Gastrocnemius medialis (tissue), 4 donors: Measurements from ENCODE around the gene MDM2. TPM values are rescaled to one million over a fixed set of nuclear protein-coding genes. Genes with fewer than 3 reads are reported as not detected.
"Not testable (repeated sequence)": the region's sequence is repeated elsewhere in the genome, so short reads cannot be mapped to it uniquely, and the experiment has no call there.

Source experiments
- ATAC-seq, 2 donors: fragments of 150-250 bp; one replicate each; pipeline ENCODE4 v1.9.1; 2016
- DNase-seq, 2 donors: peaks; one replicate each; pipeline ENCODE4 v3.0.0-alpha.2; 2019
- H3K27ac ChIP-seq, 4 donors: fragments of 200-600 bp; sonication (generic); 1 replicate in 1 of 4; 2 replicates in 3 of 4; pipeline ENCODE4 v1.5.1; 2016 to 2018; ENCODE audit warnings: mild to moderate bottlenecking in 2 of 4, moderate library complexity in 1 of 4
- H3K27me3 ChIP-seq, 3 donors: fragments of 200-600 bp; sonication (generic) in 2 of 3; 1 replicate in 1 of 3; 2 replicates in 2 of 3; pipeline versions ENCODE4 v1.5.1 to v1.6.0; 2016 to 2019; ENCODE audit warnings: mild to moderate bottlenecking in 1 of 3, moderate library complexity in 1 of 3
- H3K36me3 ChIP-seq, 2 donors: fragments of 200-600 bp; sonication (generic) in 1 of 2; one replicate each; pipeline ENCODE4 v1.5.1; 2017 to 2018
- H3K4me1 ChIP-seq, 2 donors: fragments of 200-600 bp; sonication (generic) in 1 of 2; one replicate each; pipeline ENCODE4 v1.5.1; 2016 to 2017; ENCODE audit warnings: mild to moderate bottlenecking in 2 of 2
- H3K4me3 ChIP-seq, 4 donors: fragments of 200-600 bp; sonication (generic) in 3 of 4; 1 replicate in 1 of 4; 2 replicates in 3 of 4; pipeline ENCODE4 v1.5.1; 2016 to 2019; ENCODE audit warnings: mild to moderate bottlenecking in 2 of 4
- H3K9me3 ChIP-seq, 3 donors: fragments of 200-600 bp; sonication (generic) in 2 of 3; 1 replicate in 1 of 3; 2 replicates in 2 of 3; pipeline ENCODE4 v1.5.1; 2016 to 2019
- POLR2A ChIP-seq, 2 donors: fragments of 450-650 bp; IDR thresholded peaks; one replicate each; pipeline ENCODE4 v1.6.1; 2017; ENCODE audit warnings: antibody characterized with exemption in 2 of 2, mild to moderate bottlenecking in 2 of 2, moderate library complexity in 2 of 2
- in situ Hi-C, 4 donors: fragments of 200-750 bp; cut with MboI; loops; one replicate each; pipeline versions ENCODE4 v1.15.0 to v1.8.0; 2017; ENCODE audit warnings: low sequenced_read_pairs in 4 of 4
- intact Hi-C: fragments of 100-400 bp; cut with DNase I; formaldehyde crosslinking; loops from one replicate; pipeline ENCODE4 v1.15.1; 2023; ENCODE audit warnings: low total_unique reads
- total RNA-seq, 4 donors: library from RNA; depleted of rRNA; stranded (reverse); fragments of >200 nt; gene quantifications; one replicate each; pipeline versions ENCODE4 v1.1.0 to v1.2.3, GENCODE V29; 2016
- TF ChIP-seq, protein P1 (sequence below), 5 experiments: fragments of 450-650 bp in 3 of 5; fragments of 200-600 bp in 2 of 5; sonication (generic) in 2 of 5; IDR thresholded peaks in 4 of 5; conservative IDR thresholded peaks in 1 of 5; 1 replicate in 4 of 5; 2 replicates in 1 of 5; pipeline ENCODE4 v1.5.1; 2016 to 2019; ENCODE audit warnings: antibody characterized with exemption in 5 of 5, mild to moderate bottlenecking in 3 of 5, moderate library complexity in 3 of 5

MDM2 gene
- total RNA-seq, 4 donors from 2014 or later = 61.6 to 92.2 (median 70.0) TPM

DNA sequence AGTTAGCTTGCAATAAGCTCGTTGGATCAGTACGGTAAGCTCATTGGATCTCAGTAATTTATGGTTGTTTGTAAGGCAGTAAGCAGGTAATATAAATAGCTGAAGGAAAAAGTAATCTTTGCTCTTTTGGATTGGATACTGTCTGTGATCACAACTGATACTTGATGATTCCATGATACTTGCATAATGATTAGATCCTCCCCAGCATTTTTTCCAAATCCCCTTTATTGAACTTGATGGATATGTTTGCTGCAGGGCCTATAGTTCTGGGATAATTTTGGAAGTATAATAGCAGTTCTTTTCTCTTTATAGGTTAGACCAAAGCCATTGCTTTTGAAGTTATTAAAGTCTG, 5.2 kb downstream of the MDM2 start:
- in situ Hi-C loops (loop anchor here in 1 of 4 donors (25.0 kb wide), 1 partner anchor 451 kb away; no protein-coding TSS in a partner anchor), intact Hi-C loops (no loop called here)
- peaks cover 0 to 72% of the 10 kb centered on the region in 2 donors for H3K36me3 ChIP-seq
- no peaks in the 10 kb centered on the region for H3K9me3 ChIP-seq
- H3K4me1 ChIP-seq = peaks cover 0 to 14% of the 10 kb centered on the region in 2 donors
- TF ChIP-seq POLR2A (IDR thresholded peaks at IDR 0.05) = no peak
- TF ChIP-seq, protein P1, sequence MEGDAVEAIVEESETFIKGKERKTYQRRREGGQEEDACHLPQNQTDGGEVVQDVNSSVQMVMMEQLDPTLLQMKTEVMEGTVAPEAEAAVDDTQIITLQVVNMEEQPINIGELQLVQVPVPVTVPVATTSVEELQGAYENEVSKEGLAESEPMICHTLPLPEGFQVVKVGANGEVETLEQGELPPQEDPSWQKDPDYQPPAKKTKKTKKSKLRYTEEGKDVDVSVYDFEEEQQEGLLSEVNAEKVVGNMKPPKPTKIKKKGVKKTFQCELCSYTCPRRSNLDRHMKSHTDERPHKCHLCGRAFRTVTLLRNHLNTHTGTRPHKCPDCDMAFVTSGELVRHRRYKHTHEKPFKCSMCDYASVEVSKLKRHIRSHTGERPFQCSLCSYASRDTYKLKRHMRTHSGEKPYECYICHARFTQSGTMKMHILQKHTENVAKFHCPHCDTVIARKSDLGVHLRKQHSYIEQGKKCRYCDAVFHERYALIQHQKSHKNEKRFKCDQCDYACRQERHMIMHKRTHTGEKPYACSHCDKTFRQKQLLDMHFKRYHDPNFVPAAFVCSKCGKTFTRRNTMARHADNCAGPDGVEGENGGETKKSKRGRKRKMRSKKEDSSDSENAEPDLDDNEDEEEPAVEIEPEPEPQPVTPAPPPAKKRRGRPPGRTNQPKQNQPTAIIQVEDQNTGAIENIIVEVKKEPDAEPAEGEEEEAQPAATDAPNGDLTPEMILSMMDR (IDR thresholded peaks at IDR 0.05 in 4 of 5, conservative IDR thresholded peaks at IDR 0.05 in 1 of 5) = no peak
- H3K27me3 ChIP-seq = no peaks in the 10 kb centered on the region
- no peak for DNase-seq
- no peak for ATAC-seq
- H3K27ac ChIP-seq = no peak overlapping the region
- H3K4me3 ChIP-seq = no peak overlapping the region

DNA sequence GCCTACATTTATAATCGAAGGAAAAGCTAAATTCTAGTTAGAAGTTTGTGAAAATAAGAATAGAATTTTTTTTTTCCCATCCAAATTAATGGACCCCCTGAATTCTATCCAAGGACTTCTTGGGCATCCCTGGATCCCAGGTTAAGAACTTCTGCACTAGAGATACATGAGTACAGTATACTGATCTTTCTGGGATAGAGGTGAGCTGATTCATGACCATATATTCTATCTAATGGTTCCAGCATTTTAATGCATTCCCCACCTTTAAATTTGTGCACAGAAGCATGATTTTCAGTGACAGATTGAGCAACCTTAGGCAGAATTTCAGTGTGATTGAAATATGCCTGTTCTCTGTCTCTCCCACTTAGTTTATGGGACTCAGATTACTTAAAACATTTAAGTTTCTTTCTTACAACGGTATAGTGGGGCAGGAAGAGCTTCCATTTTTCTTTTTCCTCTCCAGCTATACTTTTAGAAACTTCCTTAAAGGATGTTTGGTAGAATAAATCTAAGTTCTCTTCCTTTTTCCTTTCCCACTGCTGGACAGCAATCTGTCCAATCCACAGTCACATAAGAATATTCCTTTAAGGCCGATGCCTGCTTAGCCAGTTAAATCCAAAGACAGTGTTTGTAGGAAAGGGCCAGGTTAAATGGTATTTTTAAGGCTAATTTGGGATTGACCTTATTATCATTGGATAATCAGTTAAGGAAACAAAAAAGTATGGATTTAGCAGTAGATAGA, 6.7 kb downstream of the MDM2 start:
- peaks cover 0 to 74% of the 10 kb centered on the region in 2 donors for H3K36me3 ChIP-seq

DNA sequence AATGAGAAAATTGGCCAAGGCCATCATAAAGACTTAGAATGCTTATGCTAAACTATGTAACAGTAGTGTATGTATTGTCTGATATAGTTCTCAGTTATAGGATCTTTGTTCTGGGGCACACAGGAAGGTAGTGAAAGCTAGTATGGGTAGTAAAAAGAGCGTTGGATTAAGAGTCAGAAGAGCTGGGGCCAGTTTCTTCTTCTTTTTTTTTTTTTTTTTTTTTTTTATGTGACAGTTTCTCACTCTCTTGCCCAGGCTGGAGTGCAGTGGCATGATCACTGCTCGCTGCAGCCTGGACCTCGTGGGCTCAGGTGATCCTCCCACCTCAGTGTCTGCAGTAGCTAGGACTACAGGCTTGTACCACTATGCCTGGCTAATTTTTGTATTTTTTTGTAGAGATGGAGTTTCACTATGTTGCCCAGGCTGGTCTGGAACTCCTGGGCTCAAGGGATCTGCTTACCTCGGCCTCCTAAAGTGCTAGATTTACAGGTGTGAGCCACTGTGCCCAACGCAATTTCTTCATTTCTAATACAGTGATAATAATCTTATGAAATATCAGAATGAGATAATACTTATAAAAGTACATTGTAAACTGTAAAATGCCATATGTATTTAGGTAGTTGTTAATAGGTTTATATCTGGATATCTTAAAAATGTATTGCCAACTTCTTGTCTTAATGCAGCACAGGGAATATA, 7.4 kb downstream of the MDM2 start:
- no peaks in the 10 kb centered on the region for H3K27me3 ChIP-seq
- in situ Hi-C loops = loop anchor here in 1 of 4 donors (25.0 kb wide), 1 partner anchor 453 kb away; no protein-coding TSS in a partner anchor
- ATAC-seq (no peak), DNase-seq (no peak)
- intact Hi-C loops = no loop called here
- peaks cover 0 to 74% of the 10 kb centered on the region in 2 donors for H3K36me3 ChIP-seq
- TF ChIP-seq, protein P1 (IDR thresholded peaks at IDR 0.05 in 4 of 5, conservative IDR thresholded peaks at IDR 0.05 in 1 of 5) = no peak
- TF ChIP-seq POLR2A (IDR thresholded peaks at IDR 0.05) = no peak
- H3K4me1 ChIP-seq = peaks cover 0 to 11% of the 10 kb centered on the region in 2 donors
- no peaks in the 10 kb centered on the region for H3K9me3 ChIP-seq
- no peak overlapping the region for H3K4me3 ChIP-seq
- no peak overlapping the region for H3K27ac ChIP-seq

More for the DNA sequence above, 6.7 kb downstream of the MDM2 start:
- DNase-seq (no peak), ATAC-seq (no peak)
- intact Hi-C loops = no loop called here
- H3K4me3 ChIP-seq = no peak overlapping the region
- in situ Hi-C loops = loop anchor here in 1 of 4 donors (25.0 kb wide), 1 partner anchor 452 kb away; no protein-coding TSS in a partner anchor
- H3K4me1 ChIP-seq = peaks cover 0 to 11% of the 10 kb centered on the region in 2 donors
- no peak overlapping the region for H3K27ac ChIP-seq
- H3K9me3 ChIP-seq = no peaks in the 10 kb centered on the region
- no peak for TF ChIP-seq POLR2A (IDR thresholded peaks at IDR 0.05)
- TF ChIP-seq, protein P1 (IDR thresholded peaks at IDR 0.05 in 4 of 5, conservative IDR thresholded peaks at IDR 0.05 in 1 of 5) = no peak
- no peaks in the 10 kb centered on the region for H3K27me3 ChIP-seq

DNA sequence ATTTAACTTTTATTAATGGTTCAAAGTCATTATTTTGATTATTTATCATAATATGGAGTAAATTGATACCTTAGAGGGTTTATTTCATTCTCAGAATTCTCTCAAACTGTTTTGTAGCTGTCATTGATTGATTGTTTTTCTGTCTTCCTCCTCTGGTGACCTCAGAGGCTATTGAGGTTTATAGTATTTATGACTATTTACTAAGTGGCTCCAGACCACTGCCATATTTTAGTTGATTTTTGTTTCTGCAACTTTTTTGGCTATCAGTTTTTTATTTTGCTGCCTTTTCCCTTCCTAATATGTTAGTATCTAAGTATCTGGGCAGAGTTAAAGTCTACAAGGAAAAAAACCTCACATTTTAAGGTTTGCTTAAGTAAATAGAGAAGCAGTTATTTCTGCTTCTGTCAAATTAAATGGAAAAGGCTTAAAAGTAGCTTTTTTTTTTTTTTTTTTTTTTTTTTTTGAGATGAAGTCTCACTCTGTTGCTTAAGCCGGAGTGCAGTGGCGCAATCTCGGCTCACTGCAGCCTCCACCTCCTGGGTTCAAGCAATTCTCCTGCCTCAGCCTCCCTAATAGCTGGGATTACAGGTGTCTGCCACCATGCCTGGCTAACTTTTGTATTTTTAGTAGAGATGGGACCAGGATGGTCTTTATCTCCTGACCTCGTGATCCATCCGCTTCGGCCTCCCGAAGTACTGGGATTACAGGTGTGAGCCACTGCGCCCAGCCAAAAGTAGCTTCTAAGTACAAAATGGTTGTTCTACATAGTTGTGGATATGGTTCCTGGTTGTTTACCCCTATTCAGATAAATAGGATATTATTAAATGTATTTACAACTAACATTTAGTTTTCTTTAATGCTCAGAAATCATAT, 8.2 kb downstream of the MDM2 start:
- peaks cover 0 to 77% of the 10 kb centered on the region in 2 donors for H3K36me3 ChIP-seq
- TF ChIP-seq POLR2A (IDR thresholded peaks at IDR 0.05) = no peak
- TF ChIP-seq, protein P1 (IDR thresholded peaks at IDR 0.05 in 4 of 5, conservative IDR thresholded peaks at IDR 0.05 in 1 of 5) = no peak
- in situ Hi-C loops (loop anchor here in 1 of 4 donors (25.0 kb wide), 1 partner anchor 454 kb away; no protein-coding TSS in a partner anchor), intact Hi-C loops (no loop called here)
- H3K27ac ChIP-seq = no peak overlapping the region
- ATAC-seq (no peak), DNase-seq (no peak)
- H3K4me1 ChIP-seq = peaks cover 0 to 6% of the 10 kb centered on the region in 2 donors
- H3K4me3 ChIP-seq = no peak overlapping the region
- H3K27me3 ChIP-seq = no peaks in the 10 kb centered on the region
- no peaks in the 10 kb centered on the region for H3K9me3 ChIP-seq

DNA sequence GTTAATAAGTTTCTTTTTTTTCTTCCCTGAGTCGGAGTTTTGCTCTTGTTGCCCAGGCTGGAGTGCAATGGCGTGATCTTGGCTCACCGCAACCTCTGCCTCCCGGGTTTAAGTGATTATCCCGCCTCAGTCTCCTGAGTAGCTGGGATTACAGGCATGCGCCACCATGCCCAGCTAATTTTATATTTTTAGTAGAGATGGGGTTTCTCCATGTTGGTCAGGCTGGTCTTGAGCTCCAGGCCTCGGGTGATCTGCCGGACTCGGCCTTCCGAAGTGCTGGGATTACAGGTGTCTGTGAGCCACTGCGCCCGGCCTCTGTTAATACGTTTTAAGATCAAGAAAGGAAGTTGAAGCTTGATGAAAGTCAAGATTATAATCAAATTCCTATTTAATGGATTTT, 11.5 kb downstream of the MDM2 start:
- intact Hi-C loops, ATAC-seq, H3K27ac ChIP-seq, DNase-seq, H3K4me3 ChIP-seq, H3K9me3 ChIP-seq, H3K4me1 ChIP-seq, H3K27me3 ChIP-seq: not testable (repeated sequence)
- in situ Hi-C loops = loop anchor here in 1 of 4 donors (25.0 kb wide), 1 partner anchor 457 kb away; no protein-coding TSS in a partner anchor
- H3K36me3 ChIP-seq = peaks cover 0 to 80% of the 10 kb centered on the region in 2 donors
